CD14-positive monocyte (primary cell): Measurements from ENCODE around the gene DENND2D. TPM values are rescaled to one million over a fixed set of nuclear protein-coding genes. Genes with fewer than 3 reads are reported as not detected.

Source experiments
- DNase-seq, 3 donors: peaks; one replicate each; pipeline ENCODE4 v3.0.0-alpha.2; 2011 to 2022
- H2AFZ ChIP-seq: 2 replicates; pipeline ENCODE4 v1.6.0; 2012; ENCODE audit warnings: mild to moderate bottlenecking, low read depth, low read length, inconsistent platforms; ENCODE audit not compliant: insufficient read depth, poor library complexity, severe bottlenecking
- H3K27ac ChIP-seq, 2 donors: 1 replicate in 1 of 2; 2 replicates in 1 of 2; pipeline ENCODE4 v1.5.1; 2012 to 2013; ENCODE audit warnings: low read length in 2 of 2, control low read depth in 1 of 2, inconsistent platforms in 1 of 2, low read depth in 1 of 2, mild to moderate bottlenecking in 1 of 2
- H3K27me3 ChIP-seq, 2 donors: one replicate each; pipeline versions ENCODE4 v1.6.0 to v1.6.1; 2011 to 2013; ENCODE audit warnings: low read length in 2 of 2; ENCODE audit not compliant: control insufficient read depth in 2 of 2, insufficient read depth in 2 of 2
- H3K36me3 ChIP-seq, 2 donors: replicated peaks in 1 of 2; 1 replicate in 1 of 2; 2 replicates in 1 of 2; pipeline versions ENCODE4 v1.5.1 to v1.6.1; 2012 to 2013; ENCODE audit warnings: low read length in 2 of 2, control low read depth in 1 of 2, inconsistent platforms in 1 of 2, mild to moderate bottlenecking in 1 of 2; ENCODE audit not compliant: insufficient read depth in 2 of 2, control insufficient read depth in 1 of 2
- H3K4me1 ChIP-seq, 2 donors: 1 replicate in 1 of 2; 2 replicates in 1 of 2; pipeline versions ENCODE4 v1.5.1 to v1.6.1; 2012 to 2013; ENCODE audit warnings: low read length in 2 of 2, control low read depth in 1 of 2, inconsistent platforms in 1 of 2, mild to moderate bottlenecking in 1 of 2, moderate library complexity in 1 of 2; ENCODE audit not compliant: insufficient read depth in 2 of 2, control insufficient read depth in 1 of 2
- H3K4me2 ChIP-seq: replicated peaks from 2 replicates; pipeline ENCODE3; 2012; ENCODE audit warnings: low read length, moderate library complexity, mild to moderate bottlenecking; ENCODE audit not compliant: poor library complexity, severe bottlenecking; ENCODE audit errors: extremely low read depth
- H3K4me3 ChIP-seq, 3 experiments: fragments of 200-600 bp in 1 of 3; sonication (generic) in 1 of 3; replicated peaks in 1 of 3; 1 replicate in 2 of 3; 2 replicates in 1 of 3; pipeline ENCODE4 v1.5.1; 2011 to 2013; ENCODE audit warnings: low read length in 3 of 3, mild to moderate bottlenecking in 3 of 3, control low read depth in 2 of 3, low read depth in 2 of 3, inconsistent platforms in 1 of 3, moderate library complexity in 1 of 3
- H3K79me2 ChIP-seq: 2 replicates; pipeline ENCODE4 v1.6.0; 2012; ENCODE audit warnings: mild to moderate bottlenecking, control low read depth, inconsistent platforms, low read length, moderate library complexity; ENCODE audit not compliant: insufficient read depth
- H3K9ac ChIP-seq: 2 replicates; pipeline ENCODE4 v1.6.0; 2017; ENCODE audit warnings: low read length, mild to moderate bottlenecking; ENCODE audit not compliant: insufficient read depth, poor library complexity, severe bottlenecking
- H3K9me3 ChIP-seq, 2 donors: replicated peaks in 1 of 2; 1 replicate in 1 of 2; 2 replicates in 1 of 2; pipeline versions ENCODE4 v1.5.1 to v1.6.1; 2012 to 2013; ENCODE audit warnings: low read length in 2 of 2, control low read depth in 1 of 2; ENCODE audit not compliant: control insufficient read depth in 1 of 2, insufficient read depth in 1 of 2
- H4K20me1 ChIP-seq: 2 replicates; pipeline ENCODE4 v1.6.0; 2012; ENCODE audit warnings: mild to moderate bottlenecking, low read length, control low read depth, moderate library complexity; ENCODE audit not compliant: insufficient read depth
- H3K27ac Mint-ChIP-seq, 7 donors: one replicate each; pipeline ENCODE4 v1.8.0; 2020; ENCODE audit warnings: mild to moderate bottlenecking in 7 of 7, mixed read lengths in 7 of 7, moderate library complexity in 6 of 7, inconsistent platforms in 2 of 7
- H3K27me3 Mint-ChIP-seq, 3 donors: one replicate each; pipeline ENCODE4 v1.8.0; 2021 to 2022; ENCODE audit warnings: low read depth in 3 of 3, mild to moderate bottlenecking in 3 of 3, mixed read lengths in 3 of 3, moderate library complexity in 3 of 3, inconsistent platforms in 1 of 3
- H3K36me3 Mint-ChIP-seq, 2 donors: one replicate each; pipeline ENCODE4 v1.8.0; 2020; ENCODE audit warnings: mixed read lengths in 2 of 2, inconsistent platforms in 1 of 2, mild to moderate bottlenecking in 1 of 2
- H3K4me1 Mint-ChIP-seq: one replicate; pipeline ENCODE4 v1.8.0; 2020; ENCODE audit warnings: mild to moderate bottlenecking, mixed read lengths
- H3K4me3 Mint-ChIP-seq, 2 donors: one replicate each; pipeline ENCODE4 v1.8.0; 2020; ENCODE audit warnings: mild to moderate bottlenecking in 2 of 2, mixed read lengths in 2 of 2, moderate library complexity in 1 of 2
- H3K9me3 Mint-ChIP-seq, 7 donors: one replicate each; pipeline ENCODE4 v1.8.0; 2020 to 2022; ENCODE audit warnings: mixed read lengths in 7 of 7, mild to moderate bottlenecking in 6 of 7, moderate library complexity in 6 of 7, inconsistent platforms in 2 of 7
- CTCF ChIP-seq: fragments of 200-600 bp; IDR thresholded peaks from one replicate; pipeline ENCODE4 v1.8.0; 2022; ENCODE audit warnings: antibody characterized with exemption, mild to moderate bottlenecking
- WGBS: methylation state at CpG from one replicate; pipeline ENCODE4 v1.1.5; 2013; ENCODE audit warnings: missing lambda C conversion rate; ENCODE audit not compliant: insufficient coverage; 5-methylcytosine and 5-hydroxymethylcytosine counted together
- intact Hi-C, 2 donors: fragments of 100-400 bp; cut with micrococcal nuclease; formaldehyde crosslinking; loops; one replicate each; pipeline versions ENCODE4 v1.15.0 to v1.15.1; 2023
- polyA plus RNA-seq, 3 donors: library from polyadenylated mRNA; depleted of rRNA in 1 of 3; unstranded in 2 of 3; stranded (reverse) in 1 of 3; fragments of 300-500 nt in 2 of 3; fragments of >200 nt in 1 of 3; fragmentation: Illumina TruSeq in 2 of 3; gene quantifications; 1 replicate in 2 of 3; 2 replicates in 1 of 3; pipeline ENCODE4 v1.2.3, GENCODE V29; 2012 to 2021

Gene DENND2D
- polyA plus RNA-seq, 3 donors, result 19.1 to 24.0 (median 22.4) TPM

- peaks cover 58 to 59% of the 10 kb centered on the region in 2 donors for H3K36me3 Mint-ChIP-seq
- 100% methylated on average over 2 of the region's 2 CpGs for WGBS
- no peak overlapping the region for H3K4me2 ChIP-seq
- peak overlapping the region in 2 of 7 donors; percentile 3 to 84 for H3K27ac Mint-ChIP-seq
- H3K9me3 Mint-ChIP-seq, result peaks cover 0 to 2% (median 0%) of the 10 kb centered on the region in 7 donors
- H3K27me3 Mint-ChIP-seq, result no peaks in the 10 kb centered on the region
- H3K36me3 ChIP-seq, result peaks cover 16 to 51% of the 10 kb centered on the region in 2 donors
- no peak overlapping the region for H2AFZ ChIP-seq
- H3K4me3 Mint-ChIP-seq, result peak overlapping the region in 1 of 2 donors; percentile 44
- H3K9ac ChIP-seq, result no peak overlapping the region
- H3K79me2 ChIP-seq, result peaks cover 14% of the 10 kb centered on the region
- intact Hi-C loops, result no loop called here
- peaks cover 95% of the 10 kb centered on the region for H3K4me1 Mint-ChIP-seq
- no peaks in the 10 kb centered on the region for H4K20me1 ChIP-seq
- TF ChIP-seq CTCF, result no peak
- peak overlapping the region in 1 of 3 experiments; percentile 20 for H3K4me3 ChIP-seq
- H3K4me1 ChIP-seq, result peaks cover 94 to 98% of the 10 kb centered on the region in 2 donors
- no peak for DNase-seq
- H3K27ac ChIP-seq, result no peak overlapping the region
- H3K9me3 ChIP-seq, result no peaks in the 10 kb centered on the region
- no peaks in the 10 kb centered on the region for H3K27me3 ChIP-seq
Measured at GRCh38 chr1:111196213-111196612, 4.2 kb downstream of the DENND2D start.

- WGBS, result 94% methylated on average over 2 of the region's 4 CpGs
- Mint-ChIP-seq H3K9me3 (peaks cover 0 to 2% (median 0%) of the 10 kb centered on the region in 7 donors), H3K27ac (peak overlapping the region in 3 of 7 donors; percentile 15 to 79 (median 15)), H3K27me3 (no peaks in the 10 kb centered on the region), H3K36me3 (peaks cover 68 to 70% of the 10 kb centered on the region in 2 donors), H3K4me3 (no peak overlapping the region), H3K4me1 (peaks cover 94% of the 10 kb centered on the region)
- H3K36me3 ChIP-seq, result peaks cover 16 to 62% of the 10 kb centered on the region in 2 donors
- H3K27ac ChIP-seq, result no peak overlapping the region
- peaks cover 13% of the 10 kb centered on the region for H3K79me2 ChIP-seq
- no peaks in the 10 kb centered on the region for H4K20me1 ChIP-seq
- no peak overlapping the region for H3K9ac ChIP-seq
- H3K4me2 ChIP-seq, result no peak overlapping the region
- H2AFZ ChIP-seq, result no peak overlapping the region
- H3K4me1 ChIP-seq, result peaks cover 94 to 98% of the 10 kb centered on the region in 2 donors
- DNase-seq, result no peak
- H3K9me3 ChIP-seq, result no peaks in the 10 kb centered on the region
- no peak overlapping the region for H3K4me3 ChIP-seq
- H3K27me3 ChIP-seq, result no peaks in the 10 kb centered on the region
- intact Hi-C loops, result no loop called here
- TF ChIP-seq CTCF, result no peak
Measured at GRCh38 chr1:111195002-111195684, 5.3 kb downstream of the DENND2D start.
